OCI-LY7 (cell line): ENCODE results near the gene ASAP3. TPM values are rescaled to one million over a fixed set of nuclear protein-coding genes. Genes with fewer than 3 reads are reported as not detected.

Source experiments
- BruUV-seq: library from RNA; stranded (reverse); fragments of 400-500 nt; replicated peaks from 2 replicates; lab custom pipeline; 2021; lab: Mats Ljungman, UMichigan
- CTCF ChIA-PET: fragments of 300-600 bp; sonication (Branson Sonifier 250); formaldehyde crosslinking; loops from one replicate; lab custom pipeline; 2022; ENCODE audit warnings: antibody characterized with exemption; ENCODE audit not compliant: unreplicated experiment; lab: Charles Lee
- POLR2A ChIA-PET: fragments of 300-600 bp; sonication (Branson Sonifier 250); formaldehyde crosslinking; loops from one replicate; lab custom pipeline; 2022; ENCODE audit warnings: antibody characterized with exemption; lab: Charles Lee
- DNase-seq: peaks from one replicate; pipeline ENCODE4 v3.0.0-alpha.2; 2015; ENCODE audit warnings: low spot score
- H2AFZ ChIP-seq: fragments of 200-600 bp; sonication (generic), shearing (Covaris generic); 2 replicates; pipeline ENCODE4 v1.6.1; 2014; ENCODE audit warnings: mild to moderate bottlenecking, antibody characterized with exemption, low read length, moderate library complexity
- H3K27ac ChIP-seq: fragments of 200-600 bp; sonication (generic); 2 replicates; pipeline ENCODE4 v1.5.1; 2014; ENCODE audit warnings: mixed run types, low read depth, mild to moderate bottlenecking, moderate library complexity, low read length, inconsistent platforms; ENCODE audit not compliant: poor library complexity, severe bottlenecking
- H3K36me3 ChIP-seq: fragments of 200-600 bp; sonication (generic); 2 replicates; pipeline ENCODE4 v1.6.1; 2014; ENCODE audit warnings: mild to moderate bottlenecking, antibody characterized with exemption, low read length, moderate library complexity, mixed read lengths; ENCODE audit not compliant: insufficient read depth
- H3K4me1 ChIP-seq: fragments of 200-600 bp; sonication (generic); 2 replicates; pipeline ENCODE4 v1.5.1; 2014; ENCODE audit warnings: mild to moderate bottlenecking, low read length; ENCODE audit not compliant: insufficient read depth, poor library complexity, severe bottlenecking
- H3K4me2 ChIP-seq: fragments of 200-600 bp; sonication (generic); 2 replicates; pipeline ENCODE4 v1.6.1; 2014; ENCODE audit warnings: mild to moderate bottlenecking, low read length
- H3K4me3 ChIP-seq: fragments of 200-600 bp; sonication (generic); 2 replicates; pipeline ENCODE4 v1.5.1; 2014; ENCODE audit warnings: mild to moderate bottlenecking, low read depth, low read length; ENCODE audit not compliant: poor library complexity, severe bottlenecking
- H3K79me2 ChIP-seq: fragments of 200-600 bp; sonication (generic); 2 replicates; pipeline ENCODE4 v1.6.1; 2016; ENCODE audit warnings: low read depth, mild to moderate bottlenecking, low read length, moderate library complexity, mixed read lengths; ENCODE audit not compliant: insufficient read depth
- H3K9me2 ChIP-seq: fragments of 200-600 bp; sonication (generic); 2 replicates; pipeline ENCODE4 v1.6.1; 2016; ENCODE audit warnings: mild to moderate bottlenecking, low read length, mixed read lengths; ENCODE audit not compliant: insufficient read depth
- H3K9me3 ChIP-seq: fragments of 200-600 bp; sonication (generic); 2 replicates; pipeline ENCODE4 v1.6.1; 2014; ENCODE audit warnings: mild to moderate bottlenecking, mixed run types, low read length, mixed read lengths
- H4K20me1 ChIP-seq: fragments of 200-600 bp; sonication (generic); 2 replicates; pipeline ENCODE4 v1.6.1; 2014; ENCODE audit warnings: mild to moderate bottlenecking, antibody characterized with exemption, low read length, moderate library complexity, mixed read lengths; ENCODE audit not compliant: insufficient read depth
- CTCF ChIP-seq: fragments of 200-600 bp; sonication (generic); conservative IDR thresholded peaks from 2 replicates; pipeline ENCODE4 v1.5.1; 2014; ENCODE audit warnings: mild to moderate bottlenecking, antibody characterized with exemption, low read length, moderate library complexity, mixed read lengths
- EZH2phosphoT487 ChIP-seq: fragments of 200-600 bp; sonication (generic); IDR thresholded peaks from 2 replicates; pipeline ENCODE4 v1.6.1; 2018; ENCODE audit warnings: low read depth, borderline replicate concordance, mild to moderate bottlenecking, mixed run types, antibody characterized with exemption, low read length, moderate library complexity, mixed read lengths
- intact Hi-C: fragments of 100-400 bp; cut with micrococcal nuclease; formaldehyde crosslinking; loops from one replicate; pipeline ENCODE4 v1.10.0; 2022; ENCODE audit not compliant: unreplicated experiment
- total RNA-seq, 2 experiments: library from RNA; depleted of rRNA in 1 of 2; stranded (reverse); fragments of >200 nt in 1 of 2; shearing (Covaris generic) in 1 of 2; gene quantifications; 2 replicates each; pipeline ENCODE4 v1.2.3, GENCODE V29; 2014 to 2022

Gene ASAP3
- total RNA-seq, 2 experiments from 2014 or later = 5.9 to 14.9 TPM

GRCh38 chr1:23441446-23442148 lies 42.4 kb downstream of the ASAP3 start:
- DNase-seq = no peak
- BruUV-seq = no TSS peak
- Histone ChIP-seq H3K4me1 (no peaks in the 10 kb centered on the region), H3K4me2 (no peak overlapping the region), H3K4me3 (no peak overlapping the region), H3K9me2 (no peaks in the 10 kb centered on the region), H3K9me3 (no peaks in the 10 kb centered on the region), H2AFZ (no peak overlapping the region), H3K36me3 (no peaks in the 10 kb centered on the region), H3K27ac (no peak overlapping the region), H3K79me2 (no peaks in the 10 kb centered on the region), H4K20me1 (no peaks in the 10 kb centered on the region)
- CTCF ChIA-PET = interaction anchor here (0.6 kb wide), 1 partner anchor 606 kb away, joined by 3 read pairs; no protein-coding TSS in a partner anchor
- no peak for TF ChIP-seq CTCF
- POLR2A ChIA-PET = interaction anchor here (0.6 to 0.8 kb wide), 2 partner anchors 32 to 486 kb away, joined by 3 read pairs; no protein-coding TSS in a partner anchor
- intact Hi-C loops = no loop called here

GRCh38 chr1:23438545-23438944 lies 45.4 kb downstream of the ASAP3 start:
- Histone ChIP-seq H3K4me1 (peaks cover 8% of the 10 kb centered on the region), H3K4me2 (no peak overlapping the region), H4K20me1 (no peaks in the 10 kb centered on the region), H3K79me2 (no peaks in the 10 kb centered on the region), H3K36me3 (no peaks in the 10 kb centered on the region), H3K27ac (no peak overlapping the region), H3K4me3 (no peak overlapping the region), H3K9me2 (no peaks in the 10 kb centered on the region), H2AFZ (no peak overlapping the region), H3K9me3 (no peaks in the 10 kb centered on the region)
- ChIA-PET CTCF (no interaction called here), POLR2A (no interaction called here)
- no peak for TF ChIP-seq EZH2phosphoT487
- no peak for TF ChIP-seq CTCF
- DNase-seq = no peak
- BruUV-seq = no TSS peak
- intact Hi-C loops = no loop called here

GRCh38 chr1:23437355-23437664 lies 46.7 kb downstream of the ASAP3 start:
- POLR2A ChIA-PET = interaction anchor here (0.9 kb wide), 1 partner anchor 34 kb away, joined by 3 read pairs; no protein-coding TSS in a partner anchor

More at GRCh38 chr1:23437355-23437664, 46.7 kb downstream of the ASAP3 start:
- Histone ChIP-seq H3K4me2 (no peak overlapping the region), H3K36me3 (no peaks in the 10 kb centered on the region), H4K20me1 (no peaks in the 10 kb centered on the region), H3K4me1 (peaks cover 8% of the 10 kb centered on the region), H3K27ac (no peak overlapping the region), H3K79me2 (no peaks in the 10 kb centered on the region), H3K9me3 (no peaks in the 10 kb centered on the region), H3K9me2 (no peaks in the 10 kb centered on the region), H2AFZ (no peak overlapping the region), H3K4me3 (no peak overlapping the region)
- intact Hi-C loops = no loop called here
- DNase-seq = no peak
- no TSS peak for BruUV-seq
- CTCF ChIA-PET = no interaction called here
- TF ChIP-seq CTCF (no peak), EZH2phosphoT487 (no peak)
